GM12892 (cell line): ENCODE data around the gene HP.

Source experiments
- POLR2A ChIP-seq: IDR thresholded peaks from 2 replicates; pipeline ENCODE4 v1.6.1; 2011; ENCODE audit warnings: low read depth, low read length, control low read depth
- TAF1 ChIP-seq: IDR thresholded peaks from 2 replicates; pipeline ENCODE4 v1.6.1; 2011; ENCODE audit warnings: low read depth, mild to moderate bottlenecking, control low read depth, low read length, borderline replicate concordance

DNA sequence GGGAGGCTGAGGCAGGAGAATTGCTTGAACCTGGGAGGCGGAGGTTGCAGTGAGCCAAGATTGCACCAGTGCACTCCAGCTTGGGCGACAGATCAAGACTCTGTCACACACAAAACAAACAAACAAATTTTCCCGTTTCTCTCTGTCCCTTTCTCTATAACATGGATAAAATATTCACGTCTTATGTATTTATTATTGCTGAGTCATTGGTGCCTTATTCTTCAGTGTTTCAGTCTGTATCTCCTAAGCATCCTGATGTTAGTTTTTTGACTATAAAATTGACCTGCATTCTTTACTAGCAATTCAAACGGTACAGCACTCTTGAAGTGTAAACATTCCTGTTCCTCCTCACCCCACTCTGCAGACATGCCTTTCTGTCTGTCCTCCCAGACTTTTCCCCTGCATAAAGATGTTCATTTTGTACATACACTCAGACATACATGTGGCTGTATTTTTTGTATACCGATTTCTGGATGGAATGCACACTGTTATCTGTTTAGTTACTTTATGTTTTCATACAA lies 29.4 kb upstream of the HP start:
- TF ChIP-seq POLR2A (no peak), TAF1 (no peak)
